ENCODE measurements around the gene TPM2.
A peak's percentile ranks its signal among the peaks of the same experiment; 100 is the strongest.

DNA sequence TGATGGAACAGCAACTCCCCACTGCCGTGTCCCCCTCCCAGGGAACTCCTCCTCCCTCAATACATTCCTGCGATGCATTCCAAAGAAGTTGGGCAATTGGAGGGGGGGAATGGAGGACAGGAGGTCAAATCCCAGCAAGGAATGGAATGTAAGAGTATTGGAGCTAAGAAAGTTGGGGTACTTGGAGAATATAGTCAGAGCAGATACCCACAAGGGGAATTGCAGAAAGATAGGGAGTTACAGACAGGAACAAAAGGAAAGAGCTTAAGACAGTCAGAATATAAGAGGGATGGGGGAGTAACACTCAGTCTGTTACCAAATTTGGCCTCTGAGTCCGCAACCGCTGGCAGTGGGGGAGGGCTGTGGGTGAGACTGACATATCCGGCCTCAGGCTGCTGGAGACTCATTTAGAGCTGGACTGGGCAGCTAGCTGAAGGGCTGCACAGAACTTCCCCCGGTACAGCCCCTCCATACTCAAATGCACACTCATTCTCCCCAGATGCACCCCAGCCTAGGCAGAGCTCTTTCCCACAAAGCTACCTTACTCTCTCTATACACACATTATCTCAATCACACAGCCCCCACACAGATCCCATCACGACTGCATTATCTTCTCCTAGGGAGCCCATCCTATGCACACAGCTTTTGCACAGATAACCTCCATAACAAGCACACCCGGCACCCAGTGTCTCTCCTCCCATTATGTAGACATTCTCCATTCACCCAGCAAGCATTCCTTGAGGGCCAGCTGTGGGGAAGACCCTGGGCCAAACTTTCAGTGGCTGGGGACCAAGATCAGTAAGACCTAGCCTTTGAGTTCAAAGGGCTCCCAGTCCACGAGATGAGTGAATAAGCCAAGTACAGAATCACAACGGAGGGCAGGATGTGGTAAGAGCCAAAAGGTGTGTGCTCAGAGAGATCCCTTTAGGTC is 38.6 kb upstream of the TPM2 start:
- TF ChIP-seq, protein P1, sequence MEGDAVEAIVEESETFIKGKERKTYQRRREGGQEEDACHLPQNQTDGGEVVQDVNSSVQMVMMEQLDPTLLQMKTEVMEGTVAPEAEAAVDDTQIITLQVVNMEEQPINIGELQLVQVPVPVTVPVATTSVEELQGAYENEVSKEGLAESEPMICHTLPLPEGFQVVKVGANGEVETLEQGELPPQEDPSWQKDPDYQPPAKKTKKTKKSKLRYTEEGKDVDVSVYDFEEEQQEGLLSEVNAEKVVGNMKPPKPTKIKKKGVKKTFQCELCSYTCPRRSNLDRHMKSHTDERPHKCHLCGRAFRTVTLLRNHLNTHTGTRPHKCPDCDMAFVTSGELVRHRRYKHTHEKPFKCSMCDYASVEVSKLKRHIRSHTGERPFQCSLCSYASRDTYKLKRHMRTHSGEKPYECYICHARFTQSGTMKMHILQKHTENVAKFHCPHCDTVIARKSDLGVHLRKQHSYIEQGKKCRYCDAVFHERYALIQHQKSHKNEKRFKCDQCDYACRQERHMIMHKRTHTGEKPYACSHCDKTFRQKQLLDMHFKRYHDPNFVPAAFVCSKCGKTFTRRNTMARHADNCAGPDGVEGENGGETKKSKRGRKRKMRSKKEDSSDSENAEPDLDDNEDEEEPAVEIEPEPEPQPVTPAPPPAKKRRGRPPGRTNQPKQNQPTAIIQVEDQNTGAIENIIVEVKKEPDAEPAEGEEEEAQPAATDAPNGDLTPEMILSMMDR (IDR thresholded peaks at IDR 0.05) = no peak
- peak in 1 of 2 donors; percentile 55 for TF ChIP-seq POLR2A (IDR thresholded peaks at IDR 0.05)
